ENCODE measurements around the gene DNTT.
A peak's percentile ranks its signal among the peaks of the same experiment; 100 is the strongest.
"Not testable (repeated sequence)": the region's sequence is repeated elsewhere in the genome, so short reads cannot be mapped to it uniquely, and the experiment has no call there.

The DNTT gene

DNA sequence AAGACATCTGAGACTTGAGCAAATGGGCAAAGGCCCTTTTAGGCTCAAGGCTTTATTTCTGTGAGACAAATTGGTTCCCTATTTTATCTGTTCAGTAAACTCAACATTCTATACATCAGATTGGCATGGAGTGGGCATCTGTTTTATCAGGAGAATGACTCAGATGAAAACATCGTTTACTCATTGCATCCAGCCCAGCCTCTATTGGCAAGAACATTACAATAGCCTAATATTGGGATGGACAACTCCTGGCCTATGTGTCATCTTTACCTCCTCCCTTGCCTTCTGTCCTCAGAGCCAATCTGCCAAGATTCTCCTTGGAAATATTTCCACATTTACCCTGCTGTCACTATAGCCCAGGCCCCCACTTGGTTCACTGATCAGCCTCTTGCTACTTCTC lies 27.4 kb upstream of the DNTT start:
- no peak for DNase-seq

DNA sequence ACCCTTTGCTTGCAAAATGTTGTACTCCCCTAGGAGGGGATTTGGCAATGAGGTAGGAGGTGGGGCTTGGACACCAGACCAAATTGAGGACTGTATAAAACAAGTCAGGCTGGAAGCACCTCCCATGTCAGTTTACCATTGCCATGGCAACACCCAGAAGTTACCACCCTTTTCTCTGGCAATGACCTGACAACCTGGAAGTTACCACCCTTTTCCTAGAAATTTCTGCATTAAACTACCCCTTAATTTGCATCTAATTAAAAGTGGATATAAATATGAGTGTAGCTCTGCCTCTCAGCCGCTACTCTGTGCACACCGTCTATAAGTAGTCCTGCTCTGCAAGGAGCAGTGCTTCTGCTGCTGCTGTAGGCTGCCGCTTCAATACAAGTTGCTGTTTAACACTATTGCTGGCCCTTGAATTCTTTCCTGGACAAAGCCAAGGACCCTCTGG lies 25.0 kb upstream of the DNTT start:
- no peak for DNase-seq

- no peak for DNase-seq
These were observed 23.4 kb upstream of the DNTT start for GRCh38 chr10:96280859-96281258.

DNA sequence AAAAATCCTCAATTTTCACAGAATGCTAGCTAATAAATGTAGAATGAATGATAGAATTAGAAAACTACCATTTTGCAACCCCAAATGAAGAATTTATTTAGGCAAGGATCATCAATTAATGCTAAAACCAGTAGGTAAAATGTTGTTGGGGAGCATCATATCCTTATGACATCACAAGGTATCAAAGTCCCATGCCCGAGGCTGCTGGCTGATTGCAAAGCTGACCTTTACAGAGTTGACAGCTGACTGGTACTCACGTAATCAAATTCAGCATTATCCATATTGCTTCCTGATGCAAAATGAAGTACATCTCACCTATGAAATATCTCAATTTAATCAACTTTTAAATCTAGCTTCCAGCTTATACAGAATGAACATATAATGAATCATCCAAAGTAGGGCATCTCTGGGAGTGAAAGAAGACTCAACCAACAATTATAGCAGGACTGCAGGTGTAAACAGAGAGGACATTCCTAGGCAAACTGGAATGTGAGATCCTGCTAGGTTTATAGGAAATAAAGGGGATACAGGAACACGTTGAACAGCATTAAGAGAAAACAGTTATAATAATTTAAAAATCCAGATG lies 22.7 kb upstream of the DNTT start:
- no peak for DNase-seq

DNA sequence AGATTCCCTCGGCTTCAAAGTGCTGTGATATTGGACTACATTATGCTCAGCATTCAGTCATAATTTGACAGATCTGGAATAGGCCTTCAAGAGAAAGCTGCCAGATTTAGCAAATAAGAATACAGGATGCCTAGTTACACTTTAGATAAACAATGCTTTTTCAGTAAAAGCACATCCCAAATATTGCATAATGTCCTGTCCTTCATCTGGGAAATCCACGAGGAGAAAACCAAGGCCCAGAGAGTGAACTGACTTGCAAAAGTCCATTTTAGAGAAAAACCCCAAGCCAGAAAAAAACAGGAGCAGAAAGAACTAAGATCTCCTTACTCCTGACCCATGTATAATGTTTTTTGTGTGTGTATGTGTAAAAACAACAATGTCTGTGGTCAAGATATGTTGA lies 20.9 kb upstream of the DNTT start:
- no peak for DNase-seq

GRCh38 chr10:96283756-96284155 lies 20.5 kb upstream of the DNTT start:
- DNase-seq, result no peak

DNA sequence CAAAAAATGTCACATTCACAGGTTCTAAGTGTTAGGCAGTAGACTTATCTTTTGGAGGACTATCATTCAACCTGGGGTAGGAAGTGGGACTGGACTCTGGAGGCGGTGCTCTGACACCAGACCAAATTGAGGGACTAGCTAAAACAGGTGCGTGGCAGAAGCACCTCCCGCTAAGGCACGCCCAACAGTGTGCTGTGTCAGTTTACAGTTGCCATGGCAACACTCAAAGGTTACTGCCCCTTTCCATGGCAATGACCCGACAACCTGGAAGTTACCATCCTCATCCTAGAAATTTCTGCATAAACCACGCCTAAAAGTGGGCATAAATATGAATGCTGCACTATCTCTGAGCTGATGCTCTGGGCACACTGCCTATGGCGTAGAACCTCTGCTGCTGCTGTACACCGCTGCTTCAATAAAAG lies 18.9 kb upstream of the DNTT start:
- DNase-seq, result no peak

- no peak for DNase-seq
These were observed 16.7 kb upstream of the DNTT start for GRCh38 chr10:96287392-96288105.

- DNase-seq, result no peak
These were observed 16.0 kb upstream of the DNTT start for GRCh38 chr10:96288151-96288621.

DNA sequence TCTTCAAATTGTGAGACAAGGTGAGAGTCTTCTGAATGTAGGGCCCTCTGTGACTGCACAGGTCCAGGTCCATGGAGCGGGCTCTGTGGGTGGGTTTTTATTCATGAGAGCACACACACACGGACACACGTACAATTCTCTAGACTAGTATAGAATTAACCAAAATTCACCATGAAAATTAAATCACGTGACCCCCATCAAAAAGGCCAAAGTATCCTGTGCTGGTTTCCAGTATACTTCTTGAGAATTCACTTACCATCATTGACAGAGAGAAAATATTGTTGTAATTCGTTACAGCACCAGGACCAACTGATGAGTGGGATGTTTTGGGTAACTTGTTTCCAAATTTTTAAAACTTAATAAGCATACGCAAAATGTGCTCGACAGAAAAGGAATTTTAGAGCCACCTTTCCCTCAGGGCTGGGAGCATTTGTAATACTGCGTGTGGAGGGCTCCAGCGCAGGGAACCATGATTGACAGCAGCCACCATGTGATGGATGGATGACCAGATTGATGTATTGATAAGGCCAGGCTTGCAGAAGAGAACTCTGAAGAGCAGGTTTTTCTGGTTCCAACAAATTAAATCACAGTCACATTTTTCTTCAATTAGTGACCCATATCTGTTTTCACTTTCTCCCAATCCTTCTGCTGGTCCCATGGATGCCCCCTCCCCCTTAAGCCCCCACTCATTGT lies 14.9 kb upstream of the DNTT start:
- no peak for DNase-seq

GRCh38 chr10:96290368-96291133 lies 13.7 kb upstream of the DNTT start:
- no peak for DNase-seq

- peak; percentile 91 to 95 for DNase-seq
These were observed 11.0 kb upstream of the DNTT start for GRCh38 chr10:96292971-96293920.

GRCh38 chr10:96295475-96295874 lies 8.8 kb upstream of the DNTT start:
- DNase-seq, result no peak

- DNase-seq, result no peak
These were observed 6.7 kb upstream of the DNTT start for GRCh38 chr10:96297486-96297885.

GRCh38 chr10:96298362-96298761 lies 5.9 kb upstream of the DNTT start:
- no peak for DNase-seq

DNA sequence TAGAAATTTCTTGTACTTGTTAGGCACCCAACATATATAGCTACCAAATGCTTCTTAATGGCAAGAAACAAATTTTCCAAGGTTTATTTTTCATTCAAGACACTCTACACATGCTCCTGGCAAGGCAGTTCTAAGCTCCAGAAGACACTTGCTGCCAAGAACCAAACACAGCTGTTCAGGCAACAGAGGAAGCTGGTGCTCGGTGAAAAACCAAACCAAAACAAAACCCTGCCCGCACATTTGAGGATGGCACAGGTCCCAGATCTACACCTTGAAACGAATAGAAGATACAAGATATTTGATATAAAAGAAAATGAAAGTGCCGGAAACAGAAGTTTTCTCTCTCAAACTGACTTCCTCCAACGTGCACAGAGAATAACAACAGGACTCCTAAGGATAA lies 4.9 kb upstream of the DNTT start:
- peak in 1 of 2 experiments; percentile 8 for DNase-seq

DNA sequence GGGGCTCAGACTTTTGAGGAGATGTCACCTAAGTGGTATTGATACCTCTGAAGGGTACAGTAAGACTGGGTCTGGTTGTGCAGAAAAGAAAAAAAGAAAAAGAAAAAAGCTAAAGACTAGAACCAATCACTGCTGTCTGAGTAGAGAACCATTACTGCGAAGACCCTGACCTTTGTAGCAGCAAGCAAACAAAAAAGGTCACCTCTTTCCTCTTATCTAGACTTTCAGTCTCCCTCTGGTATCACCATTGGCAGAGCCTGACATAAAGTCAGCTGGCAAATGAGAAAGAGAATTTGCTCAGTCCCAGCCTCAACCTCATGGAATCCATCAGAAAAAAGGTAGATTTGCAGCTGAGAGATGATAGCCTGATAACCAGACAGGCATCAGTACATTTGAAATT lies 2.6 kb upstream of the DNTT start:
- DNase-seq, result no peak

GRCh38 chr10:96305019-96305418 lies 785 bp downstream of the DNTT start:
- no peak for DNase-seq

- DNase-seq, result peak; percentile 79 to 82
These were observed 2.3 kb downstream of the DNTT start for GRCh38 chr10:96306516-96306915.

GRCh38 chr10:96308854-96309253 lies 4.6 kb downstream of the DNTT start:
- not testable (repeated sequence) for DNase-seq

GRCh38 chr10:96309628-96310320 lies 5.5 kb downstream of the DNTT start:
- no peak for DNase-seq

DNA sequence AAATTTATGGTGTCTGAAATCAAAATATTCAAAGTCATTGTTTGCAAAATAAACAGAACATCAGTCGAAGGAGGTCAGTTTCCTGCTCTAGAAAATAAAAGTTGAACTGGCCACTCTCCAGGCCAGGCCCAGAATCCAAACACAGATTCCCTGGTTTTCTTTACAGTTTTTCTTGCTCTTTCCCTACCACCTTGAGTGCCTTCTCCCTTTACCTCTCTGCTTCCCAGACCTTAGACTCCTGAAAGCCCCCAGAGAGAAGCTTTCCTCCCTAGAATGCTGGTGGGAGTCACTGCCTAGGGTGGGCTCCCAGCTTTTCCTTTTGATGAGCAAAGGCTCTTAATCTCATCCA lies 6.1 kb downstream of the DNTT start:
- no peak for DNase-seq

Data from Kasumi-1 (cell line).